AML-193 (cell line): ENCODE measurements around the gene MAMDC2.

Experiments used
- DNase-seq, 2 experiments: peaks; one replicate each; lab custom pipeline; 2025; lab: John Stamatoyannopoulos, UW

MAMDC2 gene

GRCh38 chr9:70043689-70044489, at the start of gene MAMDC2:
Gene MAMDC2, plus strand, starts transcription at chr9:70043848. Its CDS starts 350 bp downstream, at chr9:70044198.
- DNase-seq, result no peak

- no peak for DNase-seq
Measured at GRCh38 chr9:69995846-69996245, 47.8 kb upstream of the MAMDC2 start.

- DNase-seq, result no peak
Measured at GRCh38 chr9:69996967-69997366, 46.7 kb upstream of the MAMDC2 start.

GRCh38 chr9:69997524-69997923, 46.1 kb upstream of the MAMDC2 start:
- DNase-seq, result no peak

GRCh38 chr9:69999315-69999714, 44.3 kb upstream of the MAMDC2 start:
- DNase-seq, result no peak

GRCh38 chr9:70000469-70000868, 43.2 kb upstream of the MAMDC2 start:
- DNase-seq, result no peak

GRCh38 chr9:70003901-70004714, 39.5 kb upstream of the MAMDC2 start:
- DNase-seq, result no peak

GRCh38 chr9:70006306-70006705, 37.3 kb upstream of the MAMDC2 start:
- DNase-seq, result no peak

GRCh38 chr9:70007831-70008230, 35.8 kb upstream of the MAMDC2 start:
- peak; percentile 1 to 8 for DNase-seq

- no peak for DNase-seq
Measured at GRCh38 chr9:70010015-70010414, 33.6 kb upstream of the MAMDC2 start.

GRCh38 chr9:70011366-70011765, 32.3 kb upstream of the MAMDC2 start:
- no peak for DNase-seq

GRCh38 chr9:70012569-70012968, 31.1 kb upstream of the MAMDC2 start:
- DNase-seq, result no peak

GRCh38 chr9:70013598-70014196, 30.0 kb upstream of the MAMDC2 start:
- DNase-seq, result no peak

GRCh38 chr9:70015099-70015498, 28.5 kb upstream of the MAMDC2 start:
- DNase-seq, result no peak

GRCh38 chr9:70020217-70020616, 23.4 kb upstream of the MAMDC2 start:
- no peak for DNase-seq

- DNase-seq, result no peak
Measured at GRCh38 chr9:70020991-70021571, 22.6 kb upstream of the MAMDC2 start.

- DNase-seq, result no peak
Measured at GRCh38 chr9:70028287-70028686, 15.4 kb upstream of the MAMDC2 start.

GRCh38 chr9:70030156-70030555, 13.5 kb upstream of the MAMDC2 start:
- no peak for DNase-seq

- no peak for DNase-seq
Measured at GRCh38 chr9:70031141-70031545, 12.5 kb upstream of the MAMDC2 start.

- DNase-seq, result no peak
Measured at GRCh38 chr9:70034271-70034711, 9.4 kb upstream of the MAMDC2 start.

- peak; percentile 35 to 49 for DNase-seq
Measured at GRCh38 chr9:70035691-70036090, 8.0 kb upstream of the MAMDC2 start.

- no peak for DNase-seq
Measured at GRCh38 chr9:70036641-70037040, 7.0 kb upstream of the MAMDC2 start.
